NCI-H187 (cell line): ENCODE results near the gene LRRC52.

ENCODE experiments used
- DNase-seq, 2 experiments: peaks; one replicate each; lab custom pipeline; 2025; lab: John Stamatoyannopoulos, UW

The LRRC52 gene

DNA sequence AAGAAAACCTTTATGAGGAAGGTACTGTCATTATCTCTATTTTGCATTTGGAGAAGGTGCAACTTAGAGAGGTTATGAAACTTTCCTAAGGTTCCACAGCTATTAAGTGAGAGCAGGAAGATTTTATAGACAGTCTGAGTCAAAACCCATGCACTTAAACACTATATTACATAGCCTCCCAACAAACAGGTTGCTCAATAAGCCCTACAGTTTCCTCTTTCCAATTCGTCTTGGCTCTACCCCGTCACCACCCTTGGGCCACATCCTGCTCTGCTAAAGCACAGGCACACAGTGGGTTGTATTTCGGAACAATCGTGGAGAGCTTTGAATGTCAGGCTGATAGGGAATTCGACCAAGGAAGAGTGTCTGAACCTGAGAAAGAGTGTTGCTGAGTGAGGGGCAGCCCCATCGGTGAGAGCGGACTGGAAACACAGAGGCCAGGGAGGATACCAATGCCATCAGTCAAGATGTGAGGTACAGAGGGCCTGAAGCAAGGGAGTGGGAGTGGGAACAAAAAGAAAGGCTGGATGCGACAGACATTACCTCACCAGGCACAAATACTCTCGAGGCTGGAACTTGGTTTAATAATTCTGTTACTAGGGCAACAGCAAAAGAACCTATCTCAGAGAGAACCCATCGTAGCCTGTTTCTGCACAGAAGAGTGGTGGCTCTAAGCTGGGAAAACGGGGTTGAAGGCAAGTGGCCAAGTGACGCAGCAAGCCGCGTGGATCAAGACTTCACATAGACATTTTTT is 6.3 kb upstream of the LRRC52 start:
- no peak for DNase-seq

DNA sequence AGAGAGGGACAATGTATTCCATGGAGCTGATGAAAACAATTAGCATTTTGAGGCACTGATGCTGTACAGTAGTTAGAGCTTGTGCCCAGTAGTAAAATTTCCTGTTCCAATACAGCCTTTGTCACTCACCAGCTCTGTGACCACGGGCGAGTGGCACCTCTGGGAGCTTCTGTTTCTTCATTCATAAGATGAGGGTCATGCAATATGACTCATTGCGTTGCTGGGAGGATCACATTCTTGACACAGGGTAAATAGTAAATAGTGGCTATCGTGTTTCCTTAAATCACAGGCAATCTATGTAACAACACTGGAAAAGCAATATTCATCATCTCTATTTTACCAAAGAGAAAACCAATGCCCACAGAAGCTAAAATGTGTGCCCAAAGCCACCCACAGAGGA is 4.5 kb upstream of the LRRC52 start:
- no peak for DNase-seq

DNA sequence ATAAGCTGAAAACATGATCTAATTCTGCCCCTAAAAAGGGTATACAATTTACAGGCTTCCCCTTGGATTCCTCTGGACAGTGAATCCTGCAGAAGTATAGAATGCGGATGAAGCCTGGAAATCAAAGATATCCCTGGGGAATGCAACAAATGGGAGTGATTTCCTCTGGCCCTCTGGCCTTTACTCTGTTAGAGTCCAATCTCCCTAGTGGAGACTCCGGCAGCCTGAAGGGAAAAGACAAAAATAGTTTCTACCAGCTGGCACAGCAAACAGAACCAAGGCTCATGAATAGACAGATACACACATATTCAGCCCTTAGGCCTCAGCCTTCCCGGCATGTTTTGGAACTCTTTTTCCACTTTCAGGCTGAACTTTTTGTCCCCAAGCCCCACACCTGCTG is 3.9 kb upstream of the LRRC52 start:
- no peak for DNase-seq

DNA sequence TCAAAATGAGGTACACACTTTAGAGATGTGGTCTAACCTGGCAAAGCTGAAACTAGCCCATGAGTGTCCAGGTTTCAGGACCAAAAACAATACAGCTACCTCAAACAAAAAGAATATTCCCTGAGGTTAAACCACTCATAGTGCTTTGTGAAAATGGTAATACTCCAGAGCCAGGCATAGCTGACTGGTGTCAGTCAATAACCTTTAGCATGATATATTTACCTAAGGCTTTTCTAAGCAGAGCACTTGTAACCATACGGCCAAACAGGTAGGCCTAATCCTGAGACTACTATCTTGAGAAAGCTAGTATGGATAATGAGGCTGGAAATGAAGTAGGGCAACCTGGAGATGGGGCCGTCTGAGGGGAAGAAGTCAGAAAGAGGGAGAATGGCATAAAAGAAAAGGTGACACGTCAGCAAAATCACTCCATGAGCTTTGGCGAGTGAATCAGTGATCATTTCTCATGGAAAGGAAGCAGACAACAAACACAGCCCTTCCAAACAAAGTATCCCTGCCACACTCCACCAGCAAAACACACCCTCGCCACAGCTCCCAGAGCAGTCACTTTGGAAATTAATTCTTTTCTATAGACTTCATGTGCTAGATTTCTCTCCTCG is 1.7 kb upstream of the LRRC52 start:
- DNase-seq = no peak

DNA sequence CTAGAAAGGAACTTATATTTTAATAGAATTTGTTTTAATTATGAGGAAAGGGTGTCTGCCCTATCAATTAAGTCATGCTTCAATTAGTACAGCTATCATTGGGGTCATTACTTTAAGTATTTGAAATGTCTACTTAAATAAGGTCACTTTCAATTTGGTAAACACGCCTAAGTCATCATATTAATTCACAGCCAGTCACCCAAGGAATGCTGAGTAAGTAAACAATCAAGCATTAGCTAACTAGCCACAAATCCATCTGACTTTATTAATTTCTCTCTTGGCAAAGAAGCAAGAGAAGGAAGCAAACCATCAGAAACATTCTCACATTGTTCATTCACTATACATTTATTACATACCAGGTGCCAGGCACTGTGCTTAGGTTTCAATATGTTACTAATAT is 1.2 kb upstream of the LRRC52 start:
- DNase-seq = no peak

DNA sequence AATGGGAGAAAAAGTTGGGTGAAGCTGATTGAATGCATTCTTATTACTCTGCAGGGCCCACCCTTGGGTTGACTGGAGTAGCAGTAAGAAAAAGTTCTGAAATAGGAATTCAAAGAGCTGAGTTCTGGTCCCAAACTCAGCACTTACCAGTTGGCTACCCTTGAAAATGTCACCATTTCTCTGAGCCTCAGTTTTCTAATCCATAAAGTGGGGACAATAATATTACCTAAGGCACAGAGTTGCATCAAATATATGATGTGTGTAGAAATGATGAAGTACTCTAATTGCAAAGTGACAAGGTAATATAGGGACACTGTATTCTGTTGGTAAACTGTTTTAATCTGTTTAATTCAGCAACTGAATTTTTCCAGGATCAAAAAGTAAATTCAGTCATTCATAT is 1.2 kb downstream of the LRRC52 start:
- DNase-seq = no peak

DNA sequence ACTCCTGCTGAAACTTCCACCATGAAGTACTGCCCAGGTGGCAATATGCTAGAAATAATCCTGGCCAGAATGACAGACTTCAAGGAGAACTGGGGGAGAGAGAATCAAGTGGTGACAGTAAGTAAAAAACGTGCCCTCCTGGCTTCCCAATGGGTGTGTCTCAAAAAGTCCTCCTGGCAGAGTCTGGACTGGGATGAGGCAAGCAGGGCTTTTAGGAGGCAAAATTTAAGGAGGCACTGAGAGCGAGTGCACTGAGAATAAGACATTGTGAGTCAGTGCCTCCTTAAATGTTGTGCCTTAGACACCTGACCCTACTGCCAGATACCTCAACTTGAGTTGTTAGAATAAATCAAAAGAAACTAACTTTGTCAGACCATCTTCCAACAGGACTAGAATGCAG is 2.2 kb downstream of the LRRC52 start:
- DNase-seq = no peak

DNA sequence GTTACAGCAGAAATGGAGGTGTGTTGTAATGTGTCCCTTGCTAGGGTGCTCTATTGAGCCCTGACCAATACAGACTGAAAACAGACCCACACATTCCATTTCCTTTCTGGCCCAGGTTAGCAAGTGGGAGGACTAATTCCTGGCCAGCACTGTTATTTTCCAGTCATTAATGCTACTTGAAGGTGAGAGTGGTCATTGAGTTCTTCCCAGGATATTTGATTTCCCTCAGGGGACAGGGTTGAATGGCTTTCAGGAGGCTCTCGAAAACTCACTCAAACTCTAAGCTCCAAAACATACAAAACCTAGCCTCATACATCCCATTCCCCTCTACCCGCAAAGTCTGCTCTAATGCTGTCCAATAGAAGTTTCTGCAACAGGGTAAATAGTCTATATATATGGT is 6.2 kb downstream of the LRRC52 start:
- DNase-seq = peak; percentile 40 to 80

DNA sequence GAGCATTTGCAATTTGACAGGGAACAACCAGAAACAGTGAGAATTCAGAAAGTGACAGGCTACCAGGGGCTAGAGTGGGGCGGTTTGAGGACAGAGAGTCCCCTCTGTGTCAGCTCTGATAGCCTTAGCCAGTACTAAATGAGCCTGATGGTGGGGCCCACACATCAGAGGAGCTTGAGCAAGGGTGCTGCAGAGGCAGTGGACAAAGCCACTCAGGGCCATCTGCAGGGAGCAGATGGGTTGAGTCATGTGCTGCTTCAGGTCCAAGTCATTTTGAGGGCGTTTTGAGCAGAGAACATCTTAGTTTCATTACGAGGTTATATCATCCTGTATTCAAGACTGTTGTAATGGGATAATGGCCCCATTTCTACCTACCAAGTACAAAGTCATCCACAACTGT is 7.7 kb downstream of the LRRC52 start:
- DNase-seq = no peak

DNA sequence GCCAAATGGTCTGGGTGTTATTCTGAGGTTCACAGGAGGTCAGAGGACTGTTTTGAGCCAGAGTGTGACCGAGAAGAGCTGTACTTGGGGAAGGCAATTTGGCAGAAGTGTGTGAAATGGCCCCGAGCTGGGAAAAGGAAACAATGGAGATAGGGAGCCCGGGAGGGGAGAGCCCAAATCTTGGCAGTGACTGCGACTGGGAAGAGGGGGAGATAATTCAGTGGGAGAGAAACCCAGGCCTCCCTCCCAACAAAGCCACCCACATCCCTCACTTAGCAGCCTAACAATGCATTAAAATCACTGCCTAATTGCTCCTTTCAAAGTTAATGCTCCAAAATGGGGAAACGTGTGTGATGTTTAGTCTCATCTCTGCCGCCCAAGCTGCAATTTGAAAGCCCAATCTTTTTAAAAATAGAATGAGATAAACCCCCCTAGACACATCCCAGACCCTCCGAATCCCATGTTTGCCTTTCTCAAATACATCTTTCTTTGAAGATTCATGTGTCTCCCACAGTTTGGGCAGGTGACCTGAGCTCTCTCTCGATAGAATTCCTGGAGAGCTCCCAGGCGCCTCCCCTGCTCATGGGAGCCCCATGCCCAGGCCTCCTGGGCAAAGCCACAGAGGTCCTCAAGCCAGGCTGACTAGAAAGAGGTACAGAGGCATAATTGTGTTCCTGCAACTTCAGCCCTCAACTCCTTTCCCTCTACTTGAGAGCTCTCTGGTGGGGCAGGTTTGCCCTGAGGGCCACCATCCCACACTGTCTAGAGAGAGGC is 17.3 kb downstream of the LRRC52 start:
- no peak for DNase-seq

DNA sequence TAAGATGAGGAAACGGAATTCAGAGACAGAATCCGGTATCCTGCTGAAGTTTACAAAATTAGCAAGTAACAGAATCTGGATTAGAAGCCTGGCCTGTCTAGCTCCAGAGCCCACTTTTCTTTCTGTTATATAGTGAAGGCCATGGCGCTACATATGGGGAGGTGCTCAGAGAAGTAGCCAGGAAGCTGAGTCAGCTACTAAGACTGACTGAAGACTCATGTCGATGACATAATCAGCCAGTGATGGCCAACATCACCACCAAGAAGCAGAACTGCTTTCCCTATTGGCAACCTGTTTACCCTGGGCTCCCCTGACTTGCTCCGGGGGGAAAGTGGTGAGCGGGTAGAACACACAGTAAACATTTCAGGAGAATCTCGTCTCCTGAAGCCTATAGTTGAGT is 18.8 kb downstream of the LRRC52 start:
- no peak for DNase-seq

DNA sequence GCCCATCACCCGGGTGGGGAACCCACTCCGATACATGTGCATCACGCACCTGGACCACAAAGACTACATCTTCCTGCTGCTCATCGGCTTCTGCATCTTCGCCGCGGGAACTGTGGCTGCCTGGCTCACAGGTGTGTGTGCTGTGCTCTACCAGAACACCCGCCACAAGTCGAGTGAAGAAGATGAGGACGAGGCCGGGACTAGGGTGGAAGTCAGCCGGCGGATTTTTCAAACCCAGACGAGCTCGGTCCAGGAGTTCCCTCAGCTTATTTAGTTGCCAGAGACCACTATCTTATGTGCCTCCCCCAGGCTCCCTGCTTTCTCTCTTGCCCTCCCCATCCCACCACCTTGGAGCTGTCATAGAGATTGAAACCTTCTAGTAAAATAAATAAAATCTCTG is 19.8 kb downstream of the LRRC52 start:
- DNase-seq = no peak

DNA sequence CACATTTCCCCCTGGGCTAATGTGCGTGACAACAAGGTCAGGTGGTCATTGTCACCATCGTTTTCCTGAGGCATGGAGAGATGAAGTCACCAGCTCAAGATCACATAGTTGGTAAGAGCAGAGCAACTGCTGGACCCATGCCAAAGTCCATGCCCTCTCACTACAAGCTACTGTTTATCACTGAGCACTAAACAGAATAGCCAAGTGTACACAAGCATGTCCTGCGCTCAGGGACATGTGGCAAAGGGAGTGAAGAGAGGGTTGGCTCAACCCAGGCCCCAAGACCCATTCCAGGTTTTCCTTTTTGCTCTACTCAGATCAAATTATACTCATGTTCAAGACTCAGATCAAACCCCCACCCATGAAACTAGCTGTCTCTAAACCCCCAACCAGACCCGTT is 20.8 kb downstream of the LRRC52 start:
- no peak for DNase-seq

DNA sequence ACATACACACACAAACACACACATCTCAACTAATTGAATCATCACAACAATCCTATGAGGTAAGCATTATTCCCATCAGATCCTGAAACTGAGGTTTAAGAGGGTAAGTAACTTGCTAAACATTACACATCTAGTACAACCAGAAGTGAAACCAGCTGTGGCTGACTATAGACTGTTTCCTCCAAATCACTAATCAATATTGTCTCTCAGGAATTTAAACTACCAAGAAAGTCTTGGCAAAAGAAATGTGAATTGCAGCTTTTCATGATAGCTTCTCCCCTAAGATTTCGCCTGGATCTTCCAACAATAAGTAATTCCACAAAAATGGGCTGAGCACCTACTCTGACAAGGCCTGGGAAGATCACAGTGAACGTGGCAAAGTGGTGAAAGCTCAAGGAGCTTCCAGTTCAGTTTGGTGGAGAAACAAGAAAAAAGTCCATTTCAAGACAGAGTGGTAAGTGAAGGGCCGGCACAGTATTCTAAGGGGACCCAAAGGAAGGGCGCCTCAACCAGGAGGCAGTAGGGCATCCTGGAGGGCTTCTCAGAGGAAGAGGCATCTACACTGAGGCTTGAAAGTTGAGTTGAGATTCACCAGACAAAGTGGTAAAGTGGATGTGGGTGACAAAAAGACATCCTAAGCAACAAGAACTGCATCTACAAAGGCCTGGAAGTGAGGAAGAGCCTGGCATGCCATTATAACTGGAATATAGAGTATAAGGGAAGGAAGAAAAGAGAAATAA is 22.1 kb downstream of the LRRC52 start:
- no peak for DNase-seq

DNA sequence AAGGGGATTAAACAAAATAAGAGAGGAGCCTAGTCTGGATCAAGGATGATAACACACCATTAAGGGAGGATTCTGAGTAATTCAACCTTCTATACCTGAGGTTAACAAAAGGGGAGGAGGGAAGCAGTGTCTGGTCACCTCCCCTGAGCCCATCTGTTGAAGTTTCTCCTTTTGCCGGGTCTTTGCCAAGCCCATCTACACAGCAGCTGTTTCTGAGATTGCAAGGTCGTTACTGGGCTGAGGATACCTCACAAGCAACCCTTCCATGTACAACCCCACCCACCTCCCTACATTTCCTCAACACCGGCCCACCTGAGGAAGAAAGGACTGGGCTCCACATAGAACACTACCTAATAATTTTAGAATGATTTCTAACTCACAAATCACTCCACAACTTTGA is 26.3 kb downstream of the LRRC52 start:
- DNase-seq = no peak

DNA sequence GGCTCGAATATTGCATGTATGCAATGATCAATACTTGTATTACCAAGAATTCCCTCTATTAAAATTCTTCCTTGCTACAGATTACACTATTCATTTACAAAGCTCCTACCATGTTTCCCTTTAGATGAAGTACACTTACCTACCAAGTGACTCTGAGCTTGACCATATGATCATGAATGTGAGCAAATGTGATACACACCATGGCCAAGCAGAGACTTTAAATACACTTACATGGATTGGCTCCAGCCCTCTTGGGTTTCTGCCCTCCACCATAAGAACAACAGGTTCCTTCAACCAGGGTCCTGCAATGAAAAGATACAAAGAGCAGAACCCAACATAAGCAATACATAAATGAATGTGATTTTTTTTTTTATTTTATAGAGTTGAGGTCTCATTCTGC is 30.0 kb downstream of the LRRC52 start:
- no peak for DNase-seq

DNA sequence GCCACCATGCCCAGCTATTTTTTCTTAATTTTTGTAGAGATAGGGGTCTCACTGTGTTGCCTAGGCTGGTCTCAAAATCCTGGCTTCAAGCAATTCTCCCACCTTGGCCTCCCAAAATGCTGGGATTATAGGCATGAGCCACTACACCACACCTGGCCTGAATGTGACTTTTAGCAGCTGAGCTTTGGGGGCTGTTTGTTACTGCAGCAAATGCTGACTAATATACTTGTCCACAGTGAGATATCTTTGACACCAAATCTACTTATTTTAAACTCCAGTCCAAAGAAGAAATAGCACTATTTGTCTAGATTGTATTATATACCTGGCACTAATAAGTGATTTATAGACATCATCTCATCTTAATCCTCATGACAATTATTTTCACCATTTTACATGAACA is 30.5 kb downstream of the LRRC52 start:
- DNase-seq = no peak

DNA sequence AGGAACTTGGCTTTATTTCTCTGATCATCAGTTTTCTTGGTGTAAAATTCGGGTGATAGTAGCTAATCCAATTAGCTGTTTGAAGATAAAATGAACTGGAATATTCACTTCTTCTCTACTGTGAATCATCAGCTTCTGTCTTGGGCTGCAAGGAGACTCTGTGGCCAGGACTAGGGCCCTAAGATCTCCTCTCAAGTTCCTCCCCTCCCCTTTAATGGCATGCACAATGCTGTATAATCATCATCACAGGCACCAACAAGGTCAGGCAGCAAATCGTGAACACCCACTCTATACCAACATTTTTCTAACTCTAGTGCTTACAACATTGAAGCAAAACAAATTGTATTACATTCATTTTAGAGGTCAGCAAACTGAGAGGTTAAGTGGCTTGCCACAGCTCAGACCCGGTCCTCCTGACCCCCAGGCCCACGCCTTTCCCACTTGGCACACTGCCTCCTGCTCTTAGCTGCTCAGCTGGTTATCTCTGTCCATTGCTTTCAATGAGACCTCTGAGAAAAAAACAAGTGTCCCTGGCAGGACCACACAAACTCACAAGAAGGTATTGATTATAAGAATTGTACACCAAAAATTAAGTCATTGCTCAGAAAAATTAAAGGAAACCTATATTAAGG is 31.8 kb downstream of the LRRC52 start:
- DNase-seq = no peak

DNA sequence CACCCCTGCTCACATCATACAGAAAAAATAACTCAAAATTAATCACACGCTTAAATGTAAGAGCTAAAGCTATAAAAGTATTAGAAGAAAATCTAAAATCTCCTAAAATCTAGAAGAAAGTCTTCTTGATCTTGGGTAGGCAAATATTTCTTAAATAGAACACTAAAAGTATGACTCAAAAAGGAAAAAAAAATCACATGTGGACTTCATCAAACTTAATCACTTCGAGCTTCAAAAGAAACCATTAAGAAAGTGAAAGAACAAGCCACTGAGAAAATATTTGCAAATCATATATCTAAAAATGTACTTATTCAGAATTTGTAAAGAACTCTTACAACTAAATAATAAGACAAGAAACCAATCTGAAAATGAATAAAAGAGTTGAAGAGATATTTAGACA is 32.7 kb downstream of the LRRC52 start:
- DNase-seq = no peak

DNA sequence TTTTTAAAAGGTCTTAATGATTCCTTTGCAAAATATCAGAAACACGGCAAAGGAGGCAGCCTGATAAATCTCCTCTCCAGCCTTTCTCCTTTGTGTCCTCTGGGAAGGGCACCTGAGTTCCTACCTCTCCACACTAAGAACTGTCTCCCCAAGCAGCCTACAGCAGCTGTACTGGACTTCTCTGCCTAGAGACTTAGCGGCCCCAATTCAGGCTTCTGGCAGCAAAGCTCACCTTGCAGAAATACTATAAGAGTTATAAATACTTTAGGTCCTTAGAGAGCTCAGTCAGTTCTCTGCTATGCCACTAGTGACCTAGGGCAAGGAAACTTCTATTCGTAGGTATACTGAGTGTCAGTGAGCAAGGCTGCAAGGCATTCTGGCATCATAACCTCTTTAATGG is 33.9 kb downstream of the LRRC52 start:
- DNase-seq = no peak

DNA sequence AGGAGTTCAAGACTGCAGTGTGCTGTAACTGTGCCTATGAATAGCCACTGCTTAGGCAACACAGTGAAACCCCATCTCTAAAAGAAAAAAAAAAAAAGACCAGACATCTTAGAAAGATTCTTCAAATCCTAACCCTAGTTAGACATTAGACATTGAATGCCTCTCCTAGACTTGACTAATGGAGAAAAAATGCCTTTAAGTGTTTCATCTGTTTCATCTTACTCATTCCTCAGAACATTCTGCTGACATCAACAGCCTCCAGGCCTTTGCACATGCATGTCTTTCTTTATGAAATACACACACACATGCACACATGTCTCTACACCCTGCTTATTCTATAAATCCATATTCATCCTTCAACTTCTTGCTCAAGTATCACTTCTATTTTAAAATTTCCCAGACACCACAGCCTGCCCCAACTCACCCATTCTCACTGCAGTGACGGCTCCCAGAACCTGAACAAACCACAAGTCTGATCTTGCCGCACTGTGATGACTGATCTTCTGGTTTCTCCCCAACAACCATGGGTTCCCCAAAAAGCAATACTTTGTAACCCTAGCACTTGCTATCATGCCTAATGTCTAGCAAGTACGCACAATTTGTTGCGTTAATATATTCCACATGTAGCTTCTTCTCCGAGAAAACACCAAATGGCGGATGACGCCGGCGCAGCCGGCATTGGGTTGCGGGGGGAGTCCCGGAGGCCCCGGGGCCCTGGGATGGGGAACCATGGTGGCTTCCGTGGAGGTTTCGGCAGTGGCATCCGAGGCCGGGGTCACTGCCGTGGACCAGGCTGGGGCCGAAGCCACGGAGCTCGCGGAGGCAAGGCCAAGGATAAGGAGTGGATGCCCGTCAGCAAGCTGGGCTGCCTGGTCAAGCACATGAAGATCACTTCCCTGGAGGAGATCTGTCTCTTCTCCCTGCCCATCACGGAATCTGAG is 37.4 kb downstream of the LRRC52 start:
- DNase-seq = no peak
